ENCODE results near the gene PRR14. TPM values are rescaled to one million over a fixed set of nuclear protein-coding genes. Genes with fewer than 3 reads are reported as not detected.

PRR14 gene
- total RNA-seq, 1 donor from 2014 or later, result 22.6 TPM

- peak; percentile 69 for DNase-seq (ENCODE audit: low read depth)
- Histone ChIP-seq H3K27me3 (ENCODE audit: control insufficient read depth, insufficient read depth, low read length) (no peaks in the 10 kb centered on the region), H3K4me3 (ENCODE audit: low read depth, low read length) (peak overlapping the region; percentile 99), H3K36me3 (ENCODE audit: control insufficient read depth, insufficient read depth, low read length) (peaks cover 3% of the 10 kb centered on the region)
- no peak for TF ChIP-seq CTCF (IDR thresholded peaks at IDR 0.05; ENCODE audit: insufficient read depth, low read length, poor library complexity, severe bottlenecking)
These were observed 46.7 kb downstream of the PRR14 start for GRCh38 chr16:30697264-30698138.

GRCh38 chr16:30698139-30698815, 47.5 kb downstream of the PRR14 start:
- no peak for DNase-seq (ENCODE audit: low read depth)
- peak overlapping the region; percentile 99 for H3K4me3 ChIP-seq (ENCODE audit: low read depth, low read length)
- TF ChIP-seq CTCF (IDR thresholded peaks at IDR 0.05; ENCODE audit: insufficient read depth, low read length, poor library complexity, severe bottlenecking), result no peak
- H3K27me3 ChIP-seq (ENCODE audit: control insufficient read depth, insufficient read depth, low read length), result no peaks in the 10 kb centered on the region
- H3K36me3 ChIP-seq (ENCODE audit: control insufficient read depth, insufficient read depth, low read length), result peaks cover 3% of the 10 kb centered on the region

GRCh38 chr16:30698816-30699614, 48.3 kb downstream of the PRR14 start, which contains the start of gene SRCAP:
Gene SRCAP, plus strand, starts transcription at chr16:30699171. Its CDS starts 1,654 bp downstream, at chr16:30700825.
- no peaks in the 10 kb centered on the region for H3K27me3 ChIP-seq (ENCODE audit: control insufficient read depth, insufficient read depth, low read length)

GRCh38 chr16:30699615-30700099, 48.9 kb downstream of the PRR14 start:
- TF ChIP-seq CTCF (IDR thresholded peaks at IDR 0.05; ENCODE audit: insufficient read depth, low read length, poor library complexity, severe bottlenecking), result no peak
- Histone ChIP-seq H3K27me3 (ENCODE audit: control insufficient read depth, insufficient read depth, low read length) (no peaks in the 10 kb centered on the region), H3K36me3 (ENCODE audit: control insufficient read depth, insufficient read depth, low read length) (peaks cover 6% of the 10 kb centered on the region), H3K4me3 (ENCODE audit: low read depth, low read length) (peak overlapping the region; percentile 99)
- no peak for DNase-seq (ENCODE audit: low read depth)

More at GRCh38 chr16:30698816-30699614, 48.3 kb downstream of the PRR14 start, which contains the start of gene SRCAP:
- H3K4me3 ChIP-seq (ENCODE audit: low read depth, low read length), result peak within 1 kb of the TSS; percentile 99
- TF ChIP-seq CTCF (IDR thresholded peaks at IDR 0.05; ENCODE audit: insufficient read depth, low read length, poor library complexity, severe bottlenecking), result no peak
- H3K36me3 ChIP-seq (ENCODE audit: control insufficient read depth, insufficient read depth, low read length), result peaks cover 3% of the 10 kb centered on the region
- DNase-seq (ENCODE audit: low read depth), result no peak

GRCh38 chr16:30700491-30700890, 49.7 kb downstream of the PRR14 start:
- H3K27me3 ChIP-seq (ENCODE audit: control insufficient read depth, insufficient read depth, low read length), result no peaks in the 10 kb centered on the region
- peaks cover 6% of the 10 kb centered on the region for H3K36me3 ChIP-seq (ENCODE audit: control insufficient read depth, insufficient read depth, low read length)
- no peak for DNase-seq (ENCODE audit: low read depth)
- no peak for TF ChIP-seq CTCF (IDR thresholded peaks at IDR 0.05; ENCODE audit: insufficient read depth, low read length, poor library complexity, severe bottlenecking)
- no peak overlapping the region for H3K4me3 ChIP-seq (ENCODE audit: low read depth, low read length)
